Measurements from ENCODE around the gene RHBDL2. TPM values are rescaled to one million over a fixed set of nuclear protein-coding genes. Genes with fewer than 3 reads are reported as not detected.

RHBDL2 gene
- total RNA-seq, 1 donor from 2014 or later = 1.1 TPM

Other genes starting within 250 kb of the RHBDL2 start
- gene RRAGC, start 82.1 kb downstream of the RHBDL2 start, total RNA-seq = 81.3 TPM
- 13.5 TPM for gene MYCBP, start 68.5 kb downstream of the RHBDL2 start, total RNA-seq
- not detected for gene GJA9, start 60.2 kb downstream of the RHBDL2 start, total RNA-seq
- 62.9 TPM for gene AKIRIN1, start 49.4 kb upstream of the RHBDL2 start, total RNA-seq
- 233 TPM for gene NDUFS5, start 84.5 kb upstream of the RHBDL2 start, total RNA-seq